Tibial nerve (tissue), 4 donors: Measurements from ENCODE around the gene ITGA1. TPM values are rescaled to one million over a fixed set of nuclear protein-coding genes. Genes with fewer than 3 reads are reported as not detected.

ENCODE experiments used
- DNase-seq, 2 donors: peaks; one replicate each; pipeline ENCODE4 v3.0.0-alpha.2; 2019; ENCODE audit warnings: low spot score in 2 of 2
- H3K27ac ChIP-seq, 4 donors: fragments of 200-600 bp; sonication (generic) in 3 of 4; one replicate each; pipeline ENCODE4 v1.5.1; 2017 to 2019; ENCODE audit warnings: mild to moderate bottlenecking in 1 of 4
- H3K27me3 ChIP-seq, 2 donors: fragments of 200-600 bp; sonication (generic) in 1 of 2; one replicate each; pipeline versions ENCODE4 v1.5.1 to v1.6.0; 2017 to 2019
- H3K36me3 ChIP-seq, 3 donors: fragments of 200-600 bp; sonication (generic); one replicate each; pipeline ENCODE4 v1.5.1; 2018 to 2019
- H3K4me1 ChIP-seq, 4 donors: fragments of 200-600 bp; sonication (generic) in 3 of 4; one replicate each; pipeline ENCODE4 v1.5.1; 2017 to 2019
- H3K4me3 ChIP-seq, 4 donors: fragments of 200-600 bp; sonication (generic) in 3 of 4; one replicate each; pipeline ENCODE4 v1.5.1; 2017 to 2019; ENCODE audit warnings: mild to moderate bottlenecking in 1 of 4, moderate library complexity in 1 of 4
- H3K9me3 ChIP-seq, 4 donors: fragments of 200-600 bp; sonication (generic) in 3 of 4; one replicate each; pipeline ENCODE4 v1.5.1; 2017 to 2019
- CTCF ChIP-seq, 5 experiments: fragments of 200-600 bp in 3 of 5; fragments of 450-650 bp in 2 of 5; sonication (generic) in 3 of 5; IDR thresholded peaks; one replicate each; pipeline ENCODE4 v1.5.1; 2016 to 2019; ENCODE audit warnings: antibody characterized with exemption in 5 of 5, mild to moderate bottlenecking in 3 of 5, moderate library complexity in 2 of 5
- EP300 ChIP-seq, 2 donors: sonication (generic); formaldehyde crosslinking; IDR thresholded peaks; one replicate each; pipeline ENCODE4 v1.6.1; 2017; ENCODE audit warnings: antibody characterized with exemption in 2 of 2, mild to moderate bottlenecking in 1 of 2
- POLR2A ChIP-seq, 2 donors: fragments of 450-650 bp; IDR thresholded peaks; one replicate each; pipeline ENCODE4 v1.6.1; 2017; ENCODE audit warnings: antibody characterized with exemption in 2 of 2, mild to moderate bottlenecking in 2 of 2, moderate library complexity in 2 of 2
- WGBS, 2 donors: methylation state at CpG; one replicate each; pipeline ENCODE4 v1.1.5; 2018; 5-methylcytosine and 5-hydroxymethylcytosine counted together
- total RNA-seq, 4 donors: library from RNA; depleted of rRNA; stranded (reverse); fragments of >200 nt; gene quantifications; one replicate each; pipeline ENCODE4 v1.1.0, GENCODE V29; 2016

Gene ITGA1
- total RNA-seq, 4 donors from 2014 or later, result 26.8 to 62.5 (median 27.7) TPM

DNA sequence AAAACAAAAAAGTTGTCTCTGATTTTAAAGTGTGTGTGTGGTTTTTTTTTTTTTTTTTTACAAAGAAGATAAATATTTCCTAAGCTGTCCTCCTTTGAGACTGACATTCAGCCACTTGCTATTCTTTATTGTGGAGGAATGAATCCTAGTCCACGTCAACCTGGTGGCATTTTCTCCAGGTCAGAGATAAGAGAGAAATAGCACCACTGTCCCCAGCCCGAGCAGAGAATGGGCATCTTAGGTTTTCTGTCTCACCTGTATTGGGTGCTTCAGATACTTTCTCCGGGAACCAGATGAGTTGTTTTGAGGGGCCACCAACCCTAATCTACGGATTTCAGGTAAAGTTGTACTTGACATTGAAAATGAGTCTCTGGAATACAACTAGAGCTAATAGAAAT, 202.8 kb downstream of the ITGA1 start:
- no peak for DNase-seq
- Histone ChIP-seq H3K36me3 (no peaks in the 10 kb centered on the region), H3K4me3 (peak overlapping the region in 3 of 4 donors; percentile 67 to 86 (median 77)), H3K27ac (peak overlapping the region in 3 of 4 donors; percentile 78 to 88 (median 86)), H3K9me3 (no peaks in the 10 kb centered on the region), H3K4me1 (peaks cover 0 to 29% (median 1%) of the 10 kb centered on the region in 4 donors), H3K27me3 (no peaks in the 10 kb centered on the region)
- no peak for TF ChIP-seq POLR2A (IDR thresholded peaks at IDR 0.05)
- no peak for TF ChIP-seq EP300 (IDR thresholded peaks at IDR 0.05)
- no peak for TF ChIP-seq CTCF (IDR thresholded peaks at IDR 0.05)
- 53 to 58% methylated on average over 4 of the region's 4 CpGs for WGBS, 2 donors

- DNase-seq, result no peak
- Histone ChIP-seq H3K9me3 (no peaks in the 10 kb centered on the region), H3K27ac (no peak overlapping the region), H3K4me3 (no peak overlapping the region), H3K27me3 (no peaks in the 10 kb centered on the region), H3K4me1 (peaks cover 0 to 33% (median 1%) of the 10 kb centered on the region in 4 donors), H3K36me3 (no peaks in the 10 kb centered on the region)
- TF ChIP-seq CTCF (IDR thresholded peaks at IDR 0.05), result no peak
- 98% methylated on average over 2 of the region's 2 CpGs for WGBS, 2 donors
Observed at GRCh38 chr5:52993367-52993766, 205.7 kb downstream of the ITGA1 start.

GRCh38 chr5:52994266-52994665, 206.6 kb downstream of the ITGA1 start:
- Histone ChIP-seq H3K27me3 (no peaks in the 10 kb centered on the region), H3K4me3 (no peak overlapping the region), H3K4me1 (peaks cover 0 to 29% (median 1%) of the 10 kb centered on the region in 4 donors), H3K27ac (no peak overlapping the region), H3K36me3 (no peaks in the 10 kb centered on the region), H3K9me3 (no peaks in the 10 kb centered on the region)
- no peak for TF ChIP-seq POLR2A (IDR thresholded peaks at IDR 0.05)
- no peak for TF ChIP-seq CTCF (IDR thresholded peaks at IDR 0.05)
- no peak for TF ChIP-seq EP300 (IDR thresholded peaks at IDR 0.05)
- DNase-seq, result no peak
- WGBS, 2 donors, result 97 to 98% methylated on average over 1 of the region's 1 CpG

DNA sequence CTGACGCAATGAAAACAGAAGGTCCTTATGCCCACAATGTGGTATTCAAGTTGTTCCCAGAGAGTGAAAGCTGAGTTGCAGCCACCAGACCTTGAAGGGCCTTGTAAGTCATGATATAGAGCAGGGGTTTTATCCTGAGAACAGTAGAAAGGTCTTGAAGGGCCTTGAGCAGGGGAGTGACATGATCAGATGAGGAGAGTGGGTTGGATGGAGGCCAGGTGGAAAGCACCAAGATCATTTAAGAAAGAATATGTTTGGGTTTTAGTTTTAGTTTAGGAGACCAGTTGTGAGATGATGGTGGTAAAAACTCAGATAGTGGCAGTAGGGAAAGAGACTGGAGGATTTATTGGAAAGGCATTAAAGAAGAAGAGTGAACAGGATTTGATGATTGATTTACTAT, 207.4 kb downstream of the ITGA1 start:
- Histone ChIP-seq H3K4me1 (peaks cover 0 to 26% (median 3%) of the 10 kb centered on the region in 4 donors), H3K4me3 (no peak overlapping the region), H3K9me3 (no peaks in the 10 kb centered on the region), H3K27ac (no peak overlapping the region), H3K36me3 (no peaks in the 10 kb centered on the region), H3K27me3 (no peaks in the 10 kb centered on the region)
- DNase-seq, result no peak
- TF ChIP-seq CTCF (IDR thresholded peaks at IDR 0.05) (no peak), POLR2A (IDR thresholded peaks at IDR 0.05) (no peak), EP300 (IDR thresholded peaks at IDR 0.05) (no peak)
- WGBS, 2 donors, result 53 to 59% methylated on average over 1 of the region's 1 CpG

DNA sequence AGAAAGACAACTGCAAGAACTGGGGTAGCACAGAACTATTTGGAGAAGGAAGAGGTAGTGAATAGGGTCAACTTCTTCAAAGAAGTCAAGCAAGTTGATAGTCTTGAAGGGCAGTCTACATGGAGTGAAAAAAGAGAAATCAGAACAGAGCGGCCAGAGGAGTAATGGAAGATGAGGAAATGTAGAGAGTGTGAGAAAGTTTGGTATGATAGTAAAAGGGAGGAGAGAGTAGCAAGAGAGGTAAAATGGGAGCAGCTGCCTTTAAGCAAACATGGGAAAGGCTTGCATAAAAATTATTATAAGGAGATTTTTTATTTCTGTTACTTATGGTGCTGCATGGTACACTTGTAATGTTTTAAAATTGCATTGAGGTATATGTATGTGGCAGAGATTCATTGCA, 208.2 kb downstream of the ITGA1 start:
- no peaks in the 10 kb centered on the region for H3K36me3 ChIP-seq
- H3K27me3 ChIP-seq, result no peaks in the 10 kb centered on the region
- DNase-seq, result no peak
- TF ChIP-seq CTCF (IDR thresholded peaks at IDR 0.05) (no peak), EP300 (IDR thresholded peaks at IDR 0.05) (no peak), POLR2A (IDR thresholded peaks at IDR 0.05) (no peak)
- peaks cover 0 to 17% (median 2%) of the 10 kb centered on the region in 4 donors for H3K4me1 ChIP-seq
- no peak overlapping the region for H3K4me3 ChIP-seq
- 95 to 100% methylated on average over 1 of the region's 1 CpG for WGBS, 2 donors
- peak overlapping the region in 2 of 4 donors; percentile 64 to 65 for H3K27ac ChIP-seq
- H3K9me3 ChIP-seq, result no peaks in the 10 kb centered on the region
